D721Med (cell line): ENCODE data around the gene OPRM1.
A peak's percentile ranks its signal among the peaks of the same experiment; 100 is the strongest.
"Not testable (repeated sequence)": the region's sequence is repeated elsewhere in the genome, so short reads cannot be mapped to it uniquely, and the experiment has no call there.

Experiments
- DNase-seq: peaks from one replicate; pipeline ENCODE4 v3.0.0; 2011; ENCODE audit warnings: low spot score; ENCODE audit not compliant: insufficient read length
- FAIRE-seq: peaks from 2 replicates; lab custom pipeline; 2011; peaks lifted over from hg19 to GRCh38; lab: Jason Lieb, UNC
- TF ChIP-seq, protein P1 (sequence below): IDR thresholded peaks from 2 replicates; pipeline ENCODE4 v1.5.1; 2012; ENCODE audit warnings: mild to moderate bottlenecking, control low read depth; ENCODE audit not compliant: insufficient read depth; ENCODE audit errors: missing control alignments

OPRM1 gene

DNA sequence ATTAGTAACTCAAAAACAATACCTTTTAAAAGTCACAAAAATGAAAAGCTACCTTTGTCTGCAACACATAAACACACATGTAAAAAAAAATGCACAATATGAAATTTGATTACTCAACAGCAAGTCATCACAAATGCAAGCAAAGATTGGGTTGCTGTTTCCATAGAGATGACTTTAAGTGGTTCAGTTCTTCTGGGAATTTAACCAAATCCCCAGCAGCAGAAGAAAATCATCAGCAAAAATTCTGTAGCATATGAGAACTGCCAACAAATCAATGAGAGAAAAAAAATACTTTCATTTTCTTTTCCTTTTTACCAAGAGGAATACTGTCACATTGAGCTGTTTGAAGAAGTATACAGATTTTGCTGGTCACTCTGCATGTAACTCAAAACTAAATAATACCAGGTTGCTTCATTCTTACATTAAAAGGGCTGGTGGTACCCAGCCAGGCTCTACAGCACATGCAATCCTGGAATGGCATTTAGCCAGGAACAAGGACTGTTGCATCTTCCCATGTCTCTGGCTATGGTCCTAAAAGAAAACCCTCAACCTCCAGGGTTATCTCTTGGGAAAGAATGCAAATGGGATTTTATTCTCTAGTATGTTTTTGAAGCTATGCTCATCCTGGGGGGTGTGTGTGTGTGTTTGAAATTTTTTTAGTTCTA is 158.3 kb downstream of the OPRM1 start:
- DNase-seq (no peak), FAIRE-seq (peak; percentile 25)
- TF ChIP-seq, protein P1, sequence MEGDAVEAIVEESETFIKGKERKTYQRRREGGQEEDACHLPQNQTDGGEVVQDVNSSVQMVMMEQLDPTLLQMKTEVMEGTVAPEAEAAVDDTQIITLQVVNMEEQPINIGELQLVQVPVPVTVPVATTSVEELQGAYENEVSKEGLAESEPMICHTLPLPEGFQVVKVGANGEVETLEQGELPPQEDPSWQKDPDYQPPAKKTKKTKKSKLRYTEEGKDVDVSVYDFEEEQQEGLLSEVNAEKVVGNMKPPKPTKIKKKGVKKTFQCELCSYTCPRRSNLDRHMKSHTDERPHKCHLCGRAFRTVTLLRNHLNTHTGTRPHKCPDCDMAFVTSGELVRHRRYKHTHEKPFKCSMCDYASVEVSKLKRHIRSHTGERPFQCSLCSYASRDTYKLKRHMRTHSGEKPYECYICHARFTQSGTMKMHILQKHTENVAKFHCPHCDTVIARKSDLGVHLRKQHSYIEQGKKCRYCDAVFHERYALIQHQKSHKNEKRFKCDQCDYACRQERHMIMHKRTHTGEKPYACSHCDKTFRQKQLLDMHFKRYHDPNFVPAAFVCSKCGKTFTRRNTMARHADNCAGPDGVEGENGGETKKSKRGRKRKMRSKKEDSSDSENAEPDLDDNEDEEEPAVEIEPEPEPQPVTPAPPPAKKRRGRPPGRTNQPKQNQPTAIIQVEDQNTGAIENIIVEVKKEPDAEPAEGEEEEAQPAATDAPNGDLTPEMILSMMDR = no peak

DNA sequence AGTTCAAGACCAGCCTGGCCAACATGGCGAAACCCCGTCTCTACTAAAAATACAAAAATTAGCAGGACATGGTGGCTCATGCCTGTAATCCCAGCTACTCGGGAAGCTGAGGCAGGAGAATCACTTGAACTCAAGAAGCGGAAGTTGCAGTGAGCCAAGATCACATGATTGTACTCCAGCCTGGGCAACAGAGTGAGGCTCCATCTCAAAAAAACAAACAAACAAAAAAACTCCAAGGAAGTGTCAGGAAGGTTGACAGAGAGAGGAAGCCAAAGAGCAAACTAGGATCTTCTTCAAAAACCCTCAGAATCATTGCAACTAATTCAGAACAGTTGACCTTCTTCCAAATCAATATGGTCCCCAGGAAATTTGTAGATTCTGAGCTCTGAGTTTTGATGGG is 162.6 kb downstream of the OPRM1 start:
- FAIRE-seq = not testable (repeated sequence)

DNA sequence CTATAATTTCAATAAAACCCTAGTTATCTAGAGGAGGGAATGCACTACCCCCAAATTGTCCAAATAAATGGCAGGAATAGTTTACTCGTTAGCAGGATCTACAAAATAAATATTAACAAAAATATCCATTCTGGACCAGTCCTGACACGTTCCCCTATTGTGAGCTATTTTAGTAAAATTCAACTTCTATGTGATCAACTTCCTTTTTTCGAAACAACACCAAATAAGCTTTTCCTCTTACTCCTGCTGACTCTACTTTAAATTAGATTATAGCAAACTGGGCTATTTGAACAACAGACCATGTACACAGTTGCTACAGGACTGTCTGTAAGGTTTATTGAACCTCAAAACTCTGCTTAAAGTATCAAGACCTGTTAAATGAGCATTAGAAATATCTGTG is 163.3 kb downstream of the OPRM1 start:
- TF ChIP-seq, protein P1 = no peak
- FAIRE-seq (no peak), DNase-seq (no peak)

More for the DNA sequence above, 162.6 kb downstream of the OPRM1 start:
- DNase-seq = not testable (repeated sequence)

DNA sequence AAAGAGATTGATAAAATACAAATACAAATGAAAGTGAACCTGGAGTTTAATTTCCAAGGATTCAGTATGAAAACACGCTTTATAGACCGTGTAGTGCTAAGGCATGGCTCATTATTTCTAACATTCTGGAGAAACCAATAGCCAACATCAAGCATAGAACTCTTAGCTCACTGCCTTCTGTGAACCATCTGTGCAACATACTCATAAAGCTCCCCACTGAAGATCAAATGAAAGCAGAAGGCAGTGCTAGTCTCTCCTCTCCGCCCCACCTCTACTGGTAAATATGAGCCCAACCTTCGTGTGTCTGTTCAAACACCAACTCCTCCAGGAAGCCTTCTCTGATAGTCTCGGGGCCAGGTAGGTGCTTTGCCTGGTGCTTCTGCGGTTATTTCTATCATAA is 163.9 kb downstream of the OPRM1 start:
- FAIRE-seq (no peak), DNase-seq (no peak)
- TF ChIP-seq, protein P1 = no peak

DNA sequence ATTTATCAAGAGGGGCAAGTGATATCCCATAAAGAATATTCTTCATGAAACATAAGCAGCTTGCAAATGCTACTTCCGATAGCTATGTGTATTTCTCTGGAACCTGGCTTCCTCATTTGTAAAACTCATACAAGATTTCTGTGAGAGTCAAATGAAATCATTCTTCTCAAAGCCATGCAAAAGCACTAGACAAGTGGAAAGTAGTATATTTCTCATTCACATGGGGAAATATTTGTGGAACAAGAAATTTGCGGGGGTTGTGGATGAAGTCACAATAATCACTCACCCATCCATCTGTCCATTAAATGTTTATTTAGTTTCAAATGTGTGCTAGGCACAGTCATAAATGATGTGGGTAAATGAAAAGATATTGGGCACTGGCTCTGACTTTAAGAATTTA is 167.1 kb downstream of the OPRM1 start:
- no peak for DNase-seq
- TF ChIP-seq, protein P1 = no peak
- no peak for FAIRE-seq

DNA sequence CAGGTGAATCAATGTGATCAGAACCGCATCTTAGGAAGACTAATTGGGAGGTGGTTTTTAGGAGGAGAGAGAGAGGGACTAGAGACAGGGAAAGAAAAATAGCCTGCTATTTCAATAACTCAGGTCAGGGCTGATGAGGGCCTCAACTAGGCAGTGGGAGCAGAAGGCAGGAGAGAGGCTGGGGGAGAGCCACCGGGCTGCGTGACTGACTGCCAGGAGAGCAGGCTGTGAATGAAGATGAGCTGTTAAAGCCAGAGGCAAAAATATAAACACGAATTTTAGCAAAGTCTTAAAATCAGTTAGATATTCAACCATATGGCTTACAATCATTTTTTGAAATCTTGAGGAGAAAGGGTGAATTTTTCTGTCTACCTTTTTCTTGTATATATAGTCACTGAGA is 168.0 kb downstream of the OPRM1 start:
- FAIRE-seq = no peak
- no peak for DNase-seq
- TF ChIP-seq, protein P1 = no peak

DNA sequence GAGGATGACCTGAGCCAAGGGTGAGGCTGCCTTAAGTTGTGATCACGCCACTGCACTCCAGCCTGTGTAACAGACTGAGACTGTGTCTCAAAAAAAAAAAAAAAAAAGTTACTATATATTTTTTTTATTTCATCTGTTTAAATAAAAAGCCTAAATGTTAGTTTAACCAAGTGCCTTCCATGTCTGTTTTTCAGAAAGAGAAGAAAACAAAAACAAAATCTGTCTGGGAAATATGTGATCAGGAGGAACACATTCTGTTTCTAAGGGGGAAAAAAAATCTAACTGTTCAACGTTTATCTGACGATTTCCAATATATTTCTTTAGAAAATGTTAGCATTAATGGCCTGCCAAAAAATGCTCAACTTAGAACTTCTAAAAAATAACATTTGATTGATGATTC is 170.5 kb downstream of the OPRM1 start:
- TF ChIP-seq, protein P1 = no peak
- FAIRE-seq = no peak
- DNase-seq = no peak
